ENCODE data around the gene RNGTT.

DNA sequence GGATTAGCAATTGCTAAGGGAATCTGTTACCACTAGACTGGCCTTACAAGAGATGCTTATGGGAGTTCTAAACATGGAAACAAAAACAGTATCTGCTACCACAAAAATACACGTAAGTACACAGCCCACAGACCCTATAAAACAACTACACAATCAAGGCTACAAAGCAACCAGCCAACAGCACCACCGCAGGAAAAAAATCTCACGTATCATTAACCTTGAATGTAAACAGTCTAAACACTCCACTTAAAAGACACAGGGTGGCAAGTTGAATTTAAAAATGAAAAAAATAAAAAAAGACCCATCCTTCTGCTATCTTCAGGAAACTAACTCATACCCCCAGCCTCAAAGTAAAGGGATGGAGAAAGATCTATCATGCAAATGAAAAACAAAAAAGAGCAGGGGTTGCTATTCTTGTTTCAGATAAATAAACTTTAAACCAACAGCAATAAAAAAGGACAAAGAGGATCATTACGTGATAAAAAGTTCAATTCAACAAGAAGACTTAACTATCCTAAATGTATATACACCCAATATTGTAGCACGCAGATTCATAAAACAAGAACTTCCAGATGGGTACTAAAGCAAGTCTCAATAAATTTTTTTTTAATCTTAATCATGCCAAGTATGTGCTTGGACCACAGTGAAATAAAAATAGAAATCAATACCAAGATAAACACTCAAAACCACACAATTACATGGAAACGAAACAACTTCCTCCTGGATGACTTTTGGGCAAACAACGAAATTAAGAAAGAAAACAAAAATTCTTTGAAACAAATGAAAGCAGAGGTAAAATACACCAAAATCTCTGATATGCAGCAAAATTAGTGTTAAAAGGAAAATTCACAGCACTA, 52.3 kb downstream of the RNGTT start:
- TF ChIP-seq NFIC (IDR thresholded peaks at IDR 0.05): no peak
- TF ChIP-seq, protein P1, sequence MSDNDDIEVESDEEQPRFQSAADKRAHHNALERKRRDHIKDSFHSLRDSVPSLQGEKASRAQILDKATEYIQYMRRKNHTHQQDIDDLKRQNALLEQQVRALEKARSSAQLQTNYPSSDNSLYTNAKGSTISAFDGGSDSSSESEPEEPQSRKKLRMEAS (IDR thresholded peaks at IDR 0.05): no peak
- TF ChIP-seq, protein P2, sequence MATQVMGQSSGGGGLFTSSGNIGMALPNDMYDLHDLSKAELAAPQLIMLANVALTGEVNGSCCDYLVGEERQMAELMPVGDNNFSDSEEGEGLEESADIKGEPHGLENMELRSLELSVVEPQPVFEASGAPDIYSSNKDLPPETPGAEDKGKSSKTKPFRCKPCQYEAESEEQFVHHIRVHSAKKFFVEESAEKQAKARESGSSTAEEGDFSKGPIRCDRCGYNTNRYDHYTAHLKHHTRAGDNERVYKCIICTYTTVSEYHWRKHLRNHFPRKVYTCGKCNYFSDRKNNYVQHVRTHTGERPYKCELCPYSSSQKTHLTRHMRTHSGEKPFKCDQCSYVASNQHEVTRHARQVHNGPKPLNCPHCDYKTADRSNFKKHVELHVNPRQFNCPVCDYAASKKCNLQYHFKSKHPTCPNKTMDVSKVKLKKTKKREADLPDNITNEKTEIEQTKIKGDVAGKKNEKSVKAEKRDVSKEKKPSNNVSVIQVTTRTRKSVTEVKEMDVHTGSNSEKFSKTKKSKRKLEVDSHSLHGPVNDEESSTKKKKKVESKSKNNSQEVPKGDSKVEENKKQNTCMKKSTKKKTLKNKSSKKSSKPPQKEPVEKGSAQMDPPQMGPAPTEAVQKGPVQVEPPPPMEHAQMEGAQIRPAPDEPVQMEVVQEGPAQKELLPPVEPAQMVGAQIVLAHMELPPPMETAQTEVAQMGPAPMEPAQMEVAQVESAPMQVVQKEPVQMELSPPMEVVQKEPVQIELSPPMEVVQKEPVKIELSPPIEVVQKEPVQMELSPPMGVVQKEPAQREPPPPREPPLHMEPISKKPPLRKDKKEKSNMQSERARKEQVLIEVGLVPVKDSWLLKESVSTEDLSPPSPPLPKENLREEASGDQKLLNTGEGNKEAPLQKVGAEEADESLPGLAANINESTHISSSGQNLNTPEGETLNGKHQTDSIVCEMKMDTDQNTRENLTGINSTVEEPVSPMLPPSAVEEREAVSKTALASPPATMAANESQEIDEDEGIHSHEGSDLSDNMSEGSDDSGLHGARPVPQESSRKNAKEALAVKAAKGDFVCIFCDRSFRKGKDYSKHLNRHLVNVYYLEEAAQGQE (IDR thresholded peaks at IDR 0.05; ENCODE audit: low read depth): no peak
- no peak for TF ChIP-seq CEBPB (IDR thresholded peaks at IDR 0.05)

Measured in Ishikawa (cell line).